ENCODE results near the gene SERP1. TPM values are rescaled to one million over a fixed set of nuclear protein-coding genes. Genes with fewer than 3 reads are reported as not detected.

The SERP1 gene
- polyA plus RNA-seq, 2 donors: 36.1 to 99.0 TPM

DNA sequence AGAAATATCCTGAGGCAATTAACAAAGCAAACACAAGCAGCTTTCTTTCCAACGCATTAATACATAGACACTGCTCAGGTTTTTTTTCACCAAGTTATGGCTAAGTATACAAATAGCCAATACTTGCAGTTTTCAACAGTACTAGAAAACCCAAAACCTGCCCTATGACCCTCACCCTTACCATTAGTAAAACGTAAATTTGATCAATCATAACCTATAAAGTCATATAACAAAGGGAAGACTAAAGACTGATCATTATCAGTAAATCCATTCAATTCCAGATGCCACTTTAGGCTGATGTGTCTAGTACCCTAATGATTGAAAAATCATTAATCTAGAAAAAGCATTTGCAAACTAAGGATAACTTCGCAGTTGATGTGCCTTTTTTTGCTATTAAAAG is 3.2 kb downstream of the SERP1 start:
- WGBS, 2 donors: 67 to 71% methylated on average over 3 of the region's 3 CpGs
- H3K27ac ChIP-seq (ENCODE audit: low read depth in 2 of 2, low read length in 1 of 2): no peak overlapping the region

DNA sequence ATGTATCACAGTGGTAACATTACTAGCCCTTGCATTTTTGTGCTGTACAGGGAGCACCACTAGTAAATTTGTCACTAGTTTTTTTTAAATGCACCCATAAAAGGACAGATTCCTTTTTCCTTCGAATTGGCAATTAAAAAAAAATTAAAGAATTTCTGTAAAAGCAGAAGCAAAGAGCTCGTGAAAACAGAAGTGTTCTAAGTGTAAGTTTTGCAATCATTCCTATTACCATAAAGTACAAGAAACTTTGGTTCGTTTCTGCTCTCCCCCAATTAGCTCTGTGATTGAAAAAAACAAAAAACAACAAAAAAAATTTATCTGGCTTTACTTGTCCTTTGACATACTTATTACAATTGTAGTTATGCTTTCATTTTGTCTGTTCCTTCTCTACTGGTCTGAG is 5.3 kb downstream of the SERP1 start:
- Histone ChIP-seq H3K9me3 (ENCODE audit: control insufficient read depth in 2 of 2, insufficient read depth in 1 of 2, low read depth in 1 of 2, low read length in 1 of 2) (no peaks in the 10 kb centered on the region), H3K4me3 (ENCODE audit: low read depth in 1 of 2, low read length in 2 of 2) (no peak overlapping the region), H3K4me1 (ENCODE audit: control insufficient read depth in 2 of 2, insufficient read depth in 2 of 2, low read length in 1 of 2) (no peaks in the 10 kb centered on the region), H3K27me3 (ENCODE audit: control insufficient read depth in 1 of 2, insufficient read depth in 2 of 2, low read length in 2 of 2) (no peaks in the 10 kb centered on the region), H3K36me3 (ENCODE audit: control insufficient read depth in 2 of 2, insufficient read depth in 2 of 2, low read length in 1 of 2) (no peaks in the 10 kb centered on the region), H3K27ac (ENCODE audit: low read depth in 2 of 2, low read length in 1 of 2) (no peak overlapping the region)
- 78 to 83% methylated on average over 3 of the region's 3 CpGs for WGBS, 2 donors

More for the DNA sequence above, 3.2 kb downstream of the SERP1 start:
- Histone ChIP-seq H3K27me3 (ENCODE audit: control insufficient read depth in 1 of 2, insufficient read depth in 2 of 2, low read length in 2 of 2) (no peaks in the 10 kb centered on the region), H3K9me3 (ENCODE audit: control insufficient read depth in 2 of 2, insufficient read depth in 1 of 2, low read depth in 1 of 2, low read length in 1 of 2) (no peaks in the 10 kb centered on the region), H3K4me1 (ENCODE audit: control insufficient read depth in 2 of 2, insufficient read depth in 2 of 2, low read length in 1 of 2) (no peaks in the 10 kb centered on the region), H3K36me3 (ENCODE audit: control insufficient read depth in 2 of 2, insufficient read depth in 2 of 2, low read length in 1 of 2) (no peaks in the 10 kb centered on the region), H3K4me3 (ENCODE audit: low read depth in 1 of 2, low read length in 2 of 2) (no peak overlapping the region)

DNA sequence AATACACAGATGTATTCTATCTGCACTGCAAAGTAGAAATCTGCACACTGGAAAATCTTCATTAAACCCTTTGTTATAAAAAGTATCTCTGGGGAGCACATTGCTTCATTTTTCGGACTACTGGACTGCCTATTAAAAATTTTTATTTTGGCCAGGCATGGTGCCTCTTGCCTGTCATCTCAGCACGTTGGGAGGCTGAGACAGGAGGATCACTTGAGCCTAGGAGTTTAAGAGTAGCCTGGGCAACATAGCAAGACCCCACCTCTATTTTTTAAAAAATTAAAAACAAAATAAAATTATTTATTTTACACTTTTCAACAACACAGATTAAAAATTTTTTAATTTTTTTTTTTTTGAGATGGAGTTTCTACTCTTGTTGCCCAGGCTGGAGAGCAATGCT is 6.0 kb downstream of the SERP1 start:
- no peaks in the 10 kb centered on the region for H3K36me3 ChIP-seq (ENCODE audit: control insufficient read depth in 2 of 2, insufficient read depth in 2 of 2, low read length in 1 of 2)
- H3K27me3 ChIP-seq (ENCODE audit: control insufficient read depth in 1 of 2, insufficient read depth in 2 of 2, low read length in 2 of 2): no peaks in the 10 kb centered on the region
- no peaks in the 10 kb centered on the region for H3K4me1 ChIP-seq (ENCODE audit: control insufficient read depth in 2 of 2, insufficient read depth in 2 of 2, low read length in 1 of 2)
- WGBS, 2 donors: 77 to 83% methylated on average over 2 of the region's 2 CpGs
- no peak overlapping the region for H3K27ac ChIP-seq (ENCODE audit: low read depth in 2 of 2, low read length in 1 of 2)
- H3K9me3 ChIP-seq (ENCODE audit: control insufficient read depth in 2 of 2, insufficient read depth in 1 of 2, low read depth in 1 of 2, low read length in 1 of 2): no peaks in the 10 kb centered on the region
- no peak overlapping the region for H3K4me3 ChIP-seq (ENCODE audit: low read depth in 1 of 2, low read length in 2 of 2)

DNA sequence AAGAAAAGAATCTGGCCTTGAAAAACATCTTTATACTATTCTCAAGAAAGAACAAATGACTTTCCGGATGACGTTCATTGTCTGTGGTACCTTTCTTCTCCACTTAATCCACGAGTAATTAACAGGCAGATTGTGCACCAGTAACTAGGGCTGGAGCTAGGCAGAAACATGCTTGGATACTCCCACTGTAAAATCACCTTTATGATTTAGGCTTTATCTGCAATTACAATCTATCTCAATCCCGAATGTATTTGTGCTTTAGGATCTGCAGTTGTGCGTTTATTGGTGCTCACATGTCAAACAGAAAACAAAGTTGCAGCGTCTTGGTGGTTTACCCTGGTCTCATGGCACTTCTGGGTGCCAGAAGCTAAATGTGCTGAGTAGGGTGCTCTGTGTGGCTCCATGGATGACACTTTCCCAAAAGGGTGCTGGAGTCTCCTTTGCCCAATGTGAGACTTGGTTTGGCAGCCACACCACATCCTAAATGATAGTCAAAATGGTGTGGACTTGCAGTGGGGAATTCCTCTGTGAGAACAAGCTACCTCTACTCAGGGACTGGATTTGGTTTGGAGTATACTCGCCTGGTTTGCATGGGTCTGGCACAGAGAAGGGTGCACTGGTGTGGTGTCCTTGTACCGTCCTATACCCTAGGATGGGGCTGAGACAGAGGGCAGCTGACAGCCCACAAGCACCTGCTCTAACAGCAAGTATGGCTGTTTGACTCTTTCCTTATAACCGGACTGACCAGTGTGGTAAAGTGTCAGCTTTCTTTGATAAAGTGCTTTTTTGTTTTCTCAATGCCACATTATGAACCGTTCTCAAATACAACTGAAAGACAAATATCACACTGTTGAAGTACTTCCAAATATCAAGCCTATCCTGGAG is 7.7 kb downstream of the SERP1 start:
- 63 to 75% methylated on average over 10 of the region's 10 CpGs for WGBS, 2 donors
- H3K27me3 ChIP-seq (ENCODE audit: control insufficient read depth in 1 of 2, insufficient read depth in 2 of 2, low read length in 2 of 2): no peaks in the 10 kb centered on the region
- H3K36me3 ChIP-seq (ENCODE audit: control insufficient read depth in 2 of 2, insufficient read depth in 2 of 2, low read length in 1 of 2): no peaks in the 10 kb centered on the region
- H3K27ac ChIP-seq (ENCODE audit: low read depth in 2 of 2, low read length in 1 of 2): no peak overlapping the region
- no peaks in the 10 kb centered on the region for H3K4me1 ChIP-seq (ENCODE audit: control insufficient read depth in 2 of 2, insufficient read depth in 2 of 2, low read length in 1 of 2)
- H3K9me3 ChIP-seq (ENCODE audit: control insufficient read depth in 2 of 2, insufficient read depth in 1 of 2, low read depth in 1 of 2, low read length in 1 of 2): no peaks in the 10 kb centered on the region
- H3K4me3 ChIP-seq (ENCODE audit: low read depth in 1 of 2, low read length in 2 of 2): no peak overlapping the region

DNA sequence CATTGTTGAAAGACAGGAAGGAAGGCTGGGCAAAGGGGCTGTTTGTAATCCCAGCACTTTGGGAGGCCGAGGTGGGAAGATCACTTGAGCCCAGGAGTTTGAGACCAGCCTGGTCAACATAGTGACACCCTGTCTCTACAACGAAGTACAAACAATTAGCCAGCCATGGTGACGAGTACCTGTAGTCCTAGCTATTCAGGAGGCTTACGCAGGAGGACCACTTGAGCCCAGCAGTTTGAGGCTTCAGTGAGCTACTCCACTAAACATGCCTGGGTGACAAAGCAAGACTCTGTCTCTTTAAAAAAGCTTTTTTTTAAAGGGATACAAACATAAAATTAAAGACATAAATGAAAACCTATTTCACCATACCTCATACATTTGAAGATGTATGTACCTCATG is 11.1 kb downstream of the SERP1 start:
- Histone ChIP-seq H3K36me3 (ENCODE audit: control insufficient read depth in 2 of 2, insufficient read depth in 2 of 2, low read length in 1 of 2) (no peaks in the 10 kb centered on the region), H3K27ac (ENCODE audit: low read depth in 2 of 2, low read length in 1 of 2) (no peak overlapping the region), H3K9me3 (ENCODE audit: control insufficient read depth in 2 of 2, insufficient read depth in 1 of 2, low read depth in 1 of 2, low read length in 1 of 2) (no peaks in the 10 kb centered on the region), H3K4me3 (ENCODE audit: low read depth in 1 of 2, low read length in 2 of 2) (no peak overlapping the region), H3K4me1 (ENCODE audit: control insufficient read depth in 2 of 2, insufficient read depth in 2 of 2, low read length in 1 of 2) (no peaks in the 10 kb centered on the region), H3K27me3 (ENCODE audit: control insufficient read depth in 1 of 2, insufficient read depth in 2 of 2, low read length in 2 of 2) (no peaks in the 10 kb centered on the region)
- 77 to 84% methylated on average over 4 of the region's 4 CpGs for WGBS, 2 donors

DNA sequence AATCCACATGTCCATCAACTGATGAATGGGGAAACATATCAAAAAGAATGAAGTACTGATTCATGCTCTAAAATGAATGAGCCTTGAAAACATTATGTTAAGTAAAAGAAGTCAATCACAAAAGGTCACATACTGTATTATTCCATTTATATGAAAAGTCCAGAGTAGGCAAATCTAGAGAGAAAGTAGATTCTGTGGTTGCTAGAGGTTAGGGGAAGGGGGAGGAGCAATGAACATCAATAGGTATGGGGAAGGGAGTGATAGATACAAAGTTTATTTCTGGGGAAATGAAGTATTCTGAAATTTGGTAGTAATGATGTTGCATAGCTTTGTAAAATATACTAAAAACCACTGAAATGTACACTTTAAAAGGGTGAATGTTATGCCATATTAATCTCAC is 14.5 kb downstream of the SERP1 start:
- no peaks in the 10 kb centered on the region for H3K36me3 ChIP-seq (ENCODE audit: control insufficient read depth in 2 of 2, insufficient read depth in 2 of 2, low read length in 1 of 2)
- H3K27ac ChIP-seq (ENCODE audit: low read depth in 2 of 2, low read length in 1 of 2): no peak overlapping the region
- H3K4me3 ChIP-seq (ENCODE audit: low read depth in 1 of 2, low read length in 2 of 2): no peak overlapping the region
- H3K27me3 ChIP-seq (ENCODE audit: control insufficient read depth in 1 of 2, insufficient read depth in 2 of 2, low read length in 2 of 2): no peaks in the 10 kb centered on the region
- H3K9me3 ChIP-seq (ENCODE audit: control insufficient read depth in 2 of 2, insufficient read depth in 1 of 2, low read depth in 1 of 2, low read length in 1 of 2): no peaks in the 10 kb centered on the region
- H3K4me1 ChIP-seq (ENCODE audit: control insufficient read depth in 2 of 2, insufficient read depth in 2 of 2, low read length in 1 of 2): no peaks in the 10 kb centered on the region

DNA sequence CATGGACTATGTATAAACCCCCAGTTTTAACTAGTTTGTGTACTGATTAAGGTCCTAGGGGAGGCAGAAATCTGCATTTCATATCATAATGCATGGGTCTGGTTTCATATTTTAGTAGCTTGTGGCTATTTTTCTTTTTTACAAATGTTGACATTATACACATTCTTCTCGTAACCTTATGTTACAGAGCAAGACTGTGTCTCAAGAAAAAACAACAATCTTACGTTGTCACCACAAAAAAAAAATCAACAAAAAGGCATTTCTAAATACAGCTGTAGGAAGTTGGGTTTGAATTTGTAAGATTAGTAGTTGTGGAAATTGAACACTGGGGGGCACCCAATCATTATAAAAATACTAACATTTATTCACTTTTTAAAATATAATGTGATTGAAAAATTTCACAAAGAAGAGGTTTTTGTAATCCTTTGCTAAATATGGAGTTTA is 17.9 kb downstream of the SERP1 start:
- no peak overlapping the region for H3K4me3 ChIP-seq (ENCODE audit: low read depth in 1 of 2, low read length in 2 of 2)
- H3K4me1 ChIP-seq (ENCODE audit: control insufficient read depth in 2 of 2, insufficient read depth in 2 of 2, low read length in 1 of 2): no peaks in the 10 kb centered on the region
- no peaks in the 10 kb centered on the region for H3K27me3 ChIP-seq (ENCODE audit: control insufficient read depth in 1 of 2, insufficient read depth in 2 of 2, low read length in 2 of 2)
- WGBS, 2 donors: 18 to 20% methylated on average over 2 of the region's 2 CpGs
- no peaks in the 10 kb centered on the region for H3K36me3 ChIP-seq (ENCODE audit: control insufficient read depth in 2 of 2, insufficient read depth in 2 of 2, low read length in 1 of 2)
- H3K9me3 ChIP-seq (ENCODE audit: control insufficient read depth in 2 of 2, insufficient read depth in 1 of 2, low read depth in 1 of 2, low read length in 1 of 2): no peaks in the 10 kb centered on the region
- no peak overlapping the region for H3K27ac ChIP-seq (ENCODE audit: low read depth in 2 of 2, low read length in 1 of 2)

DNA sequence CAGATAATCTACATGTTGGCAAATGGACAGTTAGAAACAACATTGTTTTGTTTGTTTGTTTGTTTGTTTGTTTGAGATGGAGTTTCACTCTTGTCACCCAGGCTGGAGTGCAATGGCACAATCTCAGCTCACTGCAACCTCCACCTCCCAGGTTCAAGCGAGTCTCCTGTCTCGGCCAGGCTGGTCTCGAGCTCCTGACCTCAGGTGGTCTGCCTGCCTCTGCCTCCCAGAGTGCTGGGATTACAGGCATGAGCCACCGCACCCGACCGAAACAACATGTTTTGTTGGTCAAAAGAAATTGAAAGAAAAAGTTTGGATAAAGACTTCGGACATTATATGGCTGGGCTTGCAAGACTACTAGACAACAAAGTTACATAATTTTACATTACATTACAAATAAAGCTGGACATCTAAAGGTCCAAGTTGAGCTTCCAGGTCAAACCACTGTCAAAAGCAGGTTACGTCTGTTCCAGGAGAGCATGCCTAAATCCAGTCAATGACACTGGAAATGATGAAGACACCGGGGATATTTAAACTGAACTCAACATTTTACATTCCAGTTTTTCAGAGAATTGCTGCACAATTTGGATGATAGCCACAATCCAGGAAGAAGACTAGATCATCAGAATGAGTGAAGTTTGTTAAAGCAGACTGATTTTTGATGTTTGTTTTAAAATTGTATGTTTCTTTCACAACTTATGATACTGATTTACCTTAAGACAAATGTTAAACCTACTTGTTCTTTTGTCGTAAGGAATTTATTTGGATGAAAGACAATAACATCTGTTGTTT is 18.6 kb downstream of the SERP1 start:
- H3K4me1 ChIP-seq (ENCODE audit: control insufficient read depth in 2 of 2, insufficient read depth in 2 of 2, low read length in 1 of 2): no peaks in the 10 kb centered on the region
- H3K4me3 ChIP-seq (ENCODE audit: low read depth in 1 of 2, low read length in 2 of 2): no peak overlapping the region
- no peak overlapping the region for H3K27ac ChIP-seq (ENCODE audit: low read depth in 2 of 2, low read length in 1 of 2)
- no peaks in the 10 kb centered on the region for H3K36me3 ChIP-seq (ENCODE audit: control insufficient read depth in 2 of 2, insufficient read depth in 2 of 2, low read length in 1 of 2)
- no peaks in the 10 kb centered on the region for H3K9me3 ChIP-seq (ENCODE audit: control insufficient read depth in 2 of 2, insufficient read depth in 1 of 2, low read depth in 1 of 2, low read length in 1 of 2)
- no peaks in the 10 kb centered on the region for H3K27me3 ChIP-seq (ENCODE audit: control insufficient read depth in 1 of 2, insufficient read depth in 2 of 2, low read length in 2 of 2)
- WGBS, 2 donors: 63 to 67% methylated on average over 10 of the region's 10 CpGs

DNA sequence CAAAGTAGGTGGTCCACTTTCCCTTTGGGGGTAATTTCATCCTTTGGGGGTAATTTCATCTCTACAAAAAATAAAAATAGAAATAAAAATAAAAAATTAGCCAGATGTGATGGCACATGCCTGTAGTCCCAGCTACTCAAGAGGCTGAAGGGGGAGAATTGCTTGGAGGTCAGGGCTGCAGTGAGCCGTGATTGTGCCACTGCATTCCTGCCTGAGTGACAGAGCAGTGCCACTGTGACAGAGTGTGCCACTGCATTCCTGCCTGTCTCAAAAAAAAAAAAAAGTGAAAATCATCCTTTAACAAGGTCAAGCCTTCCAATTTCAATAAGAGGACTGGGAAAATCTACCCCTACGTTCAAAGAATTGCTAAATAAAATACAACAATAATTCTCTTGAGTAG is 22.8 kb downstream of the SERP1 start:
- Histone ChIP-seq H3K9me3 (ENCODE audit: control insufficient read depth in 2 of 2, insufficient read depth in 1 of 2, low read depth in 1 of 2, low read length in 1 of 2) (no peaks in the 10 kb centered on the region), H3K4me3 (ENCODE audit: low read depth in 1 of 2, low read length in 2 of 2) (no peak overlapping the region), H3K27ac (ENCODE audit: low read depth in 2 of 2, low read length in 1 of 2) (no peak overlapping the region), H3K27me3 (ENCODE audit: control insufficient read depth in 1 of 2, insufficient read depth in 2 of 2, low read length in 2 of 2) (no peaks in the 10 kb centered on the region), H3K4me1 (ENCODE audit: control insufficient read depth in 2 of 2, insufficient read depth in 2 of 2, low read length in 1 of 2) (no peaks in the 10 kb centered on the region), H3K36me3 (ENCODE audit: control insufficient read depth in 2 of 2, insufficient read depth in 2 of 2, low read length in 1 of 2) (no peaks in the 10 kb centered on the region)
- WGBS, 2 donors: 82 to 88% methylated on average over 2 of the region's 2 CpGs

Measured in esophagus (tissue), 2 donors.